ENCODE data around the gene B3GALT2. TPM values are rescaled to one million over a fixed set of nuclear protein-coding genes. Genes with fewer than 3 reads are reported as not detected.

B3GALT2 gene
- total RNA-seq, 1 experiment from 2014 or later = not detected

- Histone ChIP-seq H3K79me2 (ENCODE audit: insufficient read depth, low read length) (no peaks in the 10 kb centered on the region), H3K23ac (ENCODE audit: insufficient read length, low read depth, low read length) (no peak overlapping the region), H3K56ac (ENCODE audit: insufficient read length, low read depth, low read length) (no peak overlapping the region), H4K91ac (ENCODE audit: insufficient read length, low read depth, low read length) (no peak overlapping the region), H3K4me1 (ENCODE audit: insufficient read depth, low read length) (peaks cover 4% of the 10 kb centered on the region; the same call in 1 of the 2 replicates), H3K9ac (ENCODE audit: extremely low read depth, insufficient read length, low read length) (no peak overlapping the region), H3K4ac (ENCODE audit: low read depth, low read length) (no peak overlapping the region), H3K9me3 (ENCODE audit: control insufficient read depth, low read depth, low read length) (no peaks in the 10 kb centered on the region), H2BK5ac (ENCODE audit: insufficient read length, low read length) (no peak overlapping the region), H3T11ph (ENCODE audit: low read length) (no peak overlapping the region), H3K18ac (ENCODE audit: insufficient read length, low read depth, low read length) (no peak overlapping the region), H4K5ac (ENCODE audit: insufficient read length, low read depth, low read length) (no peak overlapping the region), H2BK120ac (ENCODE audit: low read depth, low read length, poor library complexity, severe bottlenecking) (no peak overlapping the region), H4K20me1 (ENCODE audit: control insufficient read depth, insufficient read depth, insufficient read length) (no peaks in the 10 kb centered on the region), H4K8ac (replicated peaks; ENCODE audit: insufficient read length, low read depth, low read length) (no peak overlapping the region), H2BK12ac (ENCODE audit: insufficient read length, low read depth, low read length) (no peak overlapping the region), H2BK15ac (ENCODE audit: low read depth, low read length) (no peak overlapping the region), H3K4me2 (ENCODE audit: insufficient read depth, insufficient read length, low read length) (no peak overlapping the region), H3K27ac (ENCODE audit: insufficient read length, low read depth, low read length) (no peak overlapping the region), H3K14ac (ENCODE audit: insufficient read depth, low read length) (no peak overlapping the region), H2AFZ (ENCODE audit: low read length) (no peak overlapping the region), H3K79me1 (ENCODE audit: insufficient read depth, low read depth, low read length, poor library complexity, severe bottlenecking) (no peaks in the 10 kb centered on the region), H2BK20ac (ENCODE audit: low read depth, low read length, poor library complexity, severe bottlenecking) (no peak overlapping the region), H3K27me3 (ENCODE audit: insufficient read depth, low read length) (no peaks in the 10 kb centered on the region), H2AK5ac (ENCODE audit: insufficient read length, low read length) (no peak overlapping the region), H3K23me2 (ENCODE audit: insufficient read length, low read depth, low read length, poor library complexity, severe bottlenecking) (no peaks in the 10 kb centered on the region)
- peaks cover 29 to 30% of the 10 kb centered on the region in 2 experiments for H3K4me1 Mint-ChIP-seq
- H3K9me3 Mint-ChIP-seq = no peaks in the 10 kb centered on the region
- DNase-seq = peak; percentile 79
- WGBS (ENCODE audit: extremely low coverage, insufficient read length, low lambda C conversion rate) = no CpG with 5 or more reads among the region's 8 CpGs
- H3K36me3 Mint-ChIP-seq (ENCODE audit: insufficient read depth in 1 of 3, low read depth in 3 of 3) = peaks cover 14 to 40% (median 39%) of the 10 kb centered on the region in 3 experiments
- no peak for TF ChIP-seq CTCF (conservative IDR thresholded peaks at IDR 0.05)
- no peaks in the 10 kb centered on the region for H3K27me3 Mint-ChIP-seq (ENCODE audit: low read depth)
- H3K4me3 Mint-ChIP-seq = no peak overlapping the region; a peak in 1 of 5 replicates
- peak overlapping the region; percentile 33 to 95 (median 77); a peak in 4 of 7 replicates for H3K27ac Mint-ChIP-seq
These were observed 30.5 kb upstream of the B3GALT2 start for GRCh38 chr1:193216920-193217319.
